Loucy (cell line): ENCODE measurements around the gene NUDT2.

Experiments used
- EZH2phosphoT487 ChIP-seq: fragments of 200-600 bp; IDR thresholded peaks from 2 replicates; pipeline ENCODE4 v1.6.1; 2018; ENCODE audit warnings: antibody characterized with exemption, mild to moderate bottlenecking, moderate library complexity, borderline replicate concordance
- TF ChIP-seq, protein P1 (sequence below): fragments of 200-600 bp; sonication (generic); conservative IDR thresholded peaks from 2 replicates; pipeline ENCODE4 v1.5.1; 2014; ENCODE audit warnings: mild to moderate bottlenecking, antibody characterized with exemption, low read length

DNA sequence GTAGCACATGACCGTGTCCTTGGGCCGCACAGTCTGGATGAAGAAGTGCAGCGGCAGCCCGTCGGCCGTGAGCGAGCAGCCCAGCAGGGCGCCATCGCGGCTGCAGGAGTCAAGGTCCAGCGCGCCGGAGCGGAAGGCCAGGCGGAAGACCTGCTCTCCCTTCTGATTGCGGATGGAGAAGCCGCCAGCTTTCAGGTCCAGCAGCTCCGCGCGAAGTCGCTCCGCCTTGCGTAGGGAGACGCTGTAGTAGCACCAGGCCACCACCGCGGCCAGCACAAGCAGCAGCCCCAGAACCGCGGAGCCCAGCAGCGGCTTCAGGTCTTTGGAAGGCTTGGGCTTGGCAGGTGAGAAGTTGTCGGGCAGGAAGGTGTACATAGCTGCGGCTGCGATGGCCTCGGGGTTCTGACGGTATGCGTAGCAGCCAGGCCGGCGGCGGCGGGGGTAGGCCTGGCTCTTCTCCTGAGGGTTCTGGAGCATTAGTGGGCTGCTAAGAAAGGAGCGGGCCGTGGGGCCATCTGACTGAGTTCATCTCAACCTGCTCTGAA, 43.2 kb downstream of the NUDT2 start:
- TF ChIP-seq, protein P1, sequence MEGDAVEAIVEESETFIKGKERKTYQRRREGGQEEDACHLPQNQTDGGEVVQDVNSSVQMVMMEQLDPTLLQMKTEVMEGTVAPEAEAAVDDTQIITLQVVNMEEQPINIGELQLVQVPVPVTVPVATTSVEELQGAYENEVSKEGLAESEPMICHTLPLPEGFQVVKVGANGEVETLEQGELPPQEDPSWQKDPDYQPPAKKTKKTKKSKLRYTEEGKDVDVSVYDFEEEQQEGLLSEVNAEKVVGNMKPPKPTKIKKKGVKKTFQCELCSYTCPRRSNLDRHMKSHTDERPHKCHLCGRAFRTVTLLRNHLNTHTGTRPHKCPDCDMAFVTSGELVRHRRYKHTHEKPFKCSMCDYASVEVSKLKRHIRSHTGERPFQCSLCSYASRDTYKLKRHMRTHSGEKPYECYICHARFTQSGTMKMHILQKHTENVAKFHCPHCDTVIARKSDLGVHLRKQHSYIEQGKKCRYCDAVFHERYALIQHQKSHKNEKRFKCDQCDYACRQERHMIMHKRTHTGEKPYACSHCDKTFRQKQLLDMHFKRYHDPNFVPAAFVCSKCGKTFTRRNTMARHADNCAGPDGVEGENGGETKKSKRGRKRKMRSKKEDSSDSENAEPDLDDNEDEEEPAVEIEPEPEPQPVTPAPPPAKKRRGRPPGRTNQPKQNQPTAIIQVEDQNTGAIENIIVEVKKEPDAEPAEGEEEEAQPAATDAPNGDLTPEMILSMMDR = no peak
- TF ChIP-seq EZH2phosphoT487 = no peak
